ENCODE measurements around the gene SH3RF3.
A peak's percentile ranks its signal among the peaks of the same experiment; 100 is the strongest.
"Not testable (repeated sequence)": the region's sequence is repeated elsewhere in the genome, so short reads cannot be mapped to it uniquely, and the experiment has no call there.

SH3RF3 gene

GRCh38 chr2:109128616-109129355, at the start of gene SH3RF3:
Gene SH3RF3 (plus strand): TSS chr2:109129205.
- peak; percentile 66 for DNase-seq (ENCODE audit: low read depth)

- no peak for DNase-seq (ENCODE audit: low read depth)
Observed at GRCh38 chr2:109079590-109079989, 49.4 kb upstream of the SH3RF3 start.

- DNase-seq (ENCODE audit: low read depth), result no peak
Observed at GRCh38 chr2:109080109-109080508, 48.9 kb upstream of the SH3RF3 start.

- no peak for DNase-seq (ENCODE audit: low read depth)
Observed at GRCh38 chr2:109080757-109081156, 48.2 kb upstream of the SH3RF3 start.

- DNase-seq (ENCODE audit: low read depth), result no peak
Observed at GRCh38 chr2:109081374-109081773, 47.6 kb upstream of the SH3RF3 start.

GRCh38 chr2:109083771-109084170, 45.2 kb upstream of the SH3RF3 start:
- no peak for DNase-seq (ENCODE audit: low read depth)

- DNase-seq (ENCODE audit: low read depth), result no peak
Observed at GRCh38 chr2:109084341-109084740, 44.7 kb upstream of the SH3RF3 start.

GRCh38 chr2:109085912-109086742, 42.9 kb upstream of the SH3RF3 start:
- no peak for DNase-seq (ENCODE audit: low read depth)

- no peak for DNase-seq (ENCODE audit: low read depth)
Observed at GRCh38 chr2:109086743-109087020, 42.3 kb upstream of the SH3RF3 start.

- no peak for DNase-seq (ENCODE audit: low read depth)
Observed at GRCh38 chr2:109087055-109087663, 41.8 kb upstream of the SH3RF3 start.

GRCh38 chr2:109089602-109090300, 39.3 kb upstream of the SH3RF3 start:
- DNase-seq (ENCODE audit: low read depth), result peak; percentile 71

- DNase-seq (ENCODE audit: low read depth), result no peak
Observed at GRCh38 chr2:109091526-109091925, 37.5 kb upstream of the SH3RF3 start.

GRCh38 chr2:109094144-109094543, 34.9 kb upstream of the SH3RF3 start:
- DNase-seq (ENCODE audit: low read depth), result no peak

GRCh38 chr2:109098251-109098920, 30.6 kb upstream of the SH3RF3 start:
- DNase-seq (ENCODE audit: low read depth), result peak; percentile 76

GRCh38 chr2:109098921-109099273, 30.1 kb upstream of the SH3RF3 start:
- DNase-seq (ENCODE audit: low read depth), result no peak

GRCh38 chr2:109102588-109103233, 26.3 kb upstream of the SH3RF3 start:
- peak; percentile 33 for DNase-seq (ENCODE audit: low read depth)

- no peak for DNase-seq (ENCODE audit: low read depth)
Observed at GRCh38 chr2:109105113-109105512, 23.9 kb upstream of the SH3RF3 start.

GRCh38 chr2:109108740-109109139, 20.3 kb upstream of the SH3RF3 start:
- no peak for DNase-seq (ENCODE audit: low read depth)

- DNase-seq (ENCODE audit: low read depth), result no peak
Observed at GRCh38 chr2:109109342-109109741, 19.7 kb upstream of the SH3RF3 start.

GRCh38 chr2:109110170-109110569, 18.8 kb upstream of the SH3RF3 start:
- DNase-seq (ENCODE audit: low read depth), result no peak

GRCh38 chr2:109117181-109117580, 11.8 kb upstream of the SH3RF3 start:
- not testable (repeated sequence) for DNase-seq (ENCODE audit: low read depth)

- no peak for DNase-seq (ENCODE audit: low read depth)
Observed at GRCh38 chr2:109117780-109118179, 11.2 kb upstream of the SH3RF3 start.

Data from ELR (cell line).